Uterus (tissue), 4 donors: Measurements from ENCODE around the gene MAML2. TPM values are rescaled to one million over a fixed set of nuclear protein-coding genes. Genes with fewer than 3 reads are reported as not detected.

Source experiments
- DNase-seq, 2 donors: peaks; one replicate each; pipeline ENCODE4 v3.0.0-alpha.2; 2019 to 2020
- H3K27ac ChIP-seq, 2 donors: fragments of 200-600 bp; sonication (generic); 1 replicate in 1 of 2; 2 replicates in 1 of 2; pipeline ENCODE4 v1.5.1; 2016 to 2018
- H3K27me3 ChIP-seq, 2 donors: fragments of 200-600 bp; sonication (generic); one replicate each; pipeline ENCODE4 v1.5.1; 2018 to 2019; ENCODE audit warnings: control low read depth in 1 of 2
- H3K36me3 ChIP-seq, 2 donors: fragments of 200-600 bp; sonication (generic); one replicate each; pipeline ENCODE4 v1.5.1; 2019; ENCODE audit warnings: control low read depth in 1 of 2
- H3K4me1 ChIP-seq, 2 donors: fragments of 200-600 bp; sonication (generic); one replicate each; pipeline ENCODE4 v1.5.1; 2018 to 2019; ENCODE audit warnings: control low read depth in 1 of 2
- H3K4me3 ChIP-seq, 2 donors: fragments of 200-600 bp; sonication (generic); 1 replicate in 1 of 2; 2 replicates in 1 of 2; pipeline ENCODE4 v1.5.1; 2018 to 2019; ENCODE audit warnings: mild to moderate bottlenecking in 1 of 2
- H3K9me3 ChIP-seq, 2 donors: fragments of 200-600 bp; sonication (generic); one replicate each; pipeline ENCODE4 v1.5.1; 2019; ENCODE audit warnings: control low read depth in 1 of 2
- CTCF ChIP-seq, 4 experiments: fragments of 200-600 bp in 2 of 4; fragments of 450-650 bp in 2 of 4; sonication (generic) in 2 of 4; IDR thresholded peaks; one replicate each; pipeline ENCODE4 v1.5.1; 2016 to 2019; ENCODE audit warnings: antibody characterized with exemption in 4 of 4, mild to moderate bottlenecking in 2 of 4, moderate library complexity in 1 of 4
- POLR2A ChIP-seq, 2 donors: fragments of 450-650 bp; IDR thresholded peaks; one replicate each; pipeline ENCODE4 v1.6.1; 2016; ENCODE audit warnings: antibody characterized with exemption in 2 of 2, mild to moderate bottlenecking in 1 of 2, moderate library complexity in 1 of 2
- intact Hi-C: fragments of 100-400 bp; cut with DNase I; formaldehyde crosslinking; loops from one replicate; pipeline ENCODE4 v1.15.1; 2023; ENCODE audit warnings: low total_unique reads
- total RNA-seq, 4 donors: library from RNA; depleted of rRNA in 3 of 4; stranded (reverse); fragments of >200 nt in 3 of 4; gene quantifications; one replicate each; pipeline versions ENCODE4 v1.1.0 to v1.2.4, GENCODE V29; 2014 to 2023
- donor health status: DM: yes; HTN: yes; CAD: no.

Gene MAML2
- total RNA-seq, 4 donors from 2014 or later: 8.2 to 35.9 (median 19.8) TPM

GRCh38 chr11:96161307-96162089, 181.5 kb downstream of the MAML2 start:
- intact Hi-C loops: no loop called here
- Histone ChIP-seq H3K4me3 (no peak overlapping the region), H3K27ac (peak overlapping the region; percentile 32 to 61), H3K27me3 (no peaks in the 10 kb centered on the region), H3K9me3 (no peaks in the 10 kb centered on the region), H3K4me1 (peaks cover 6 to 11% of the 10 kb centered on the region in 2 donors), H3K36me3 (no peaks in the 10 kb centered on the region)
- no peak for DNase-seq
- TF ChIP-seq CTCF (IDR thresholded peaks at IDR 0.05) (no peak), POLR2A (IDR thresholded peaks at IDR 0.05) (no peak)

GRCh38 chr11:96160732-96161306, 182.2 kb downstream of the MAML2 start:
- Histone ChIP-seq H3K4me3 (no peak overlapping the region), H3K9me3 (no peaks in the 10 kb centered on the region), H3K36me3 (no peaks in the 10 kb centered on the region), H3K4me1 (peaks cover 6 to 15% of the 10 kb centered on the region in 2 donors), H3K27me3 (no peaks in the 10 kb centered on the region), H3K27ac (peak overlapping the region; percentile 32 to 61)
- TF ChIP-seq POLR2A (IDR thresholded peaks at IDR 0.05) (no peak), CTCF (IDR thresholded peaks at IDR 0.05) (no peak)
- DNase-seq: no peak
- intact Hi-C loops: no loop called here

- DNase-seq: no peak
- intact Hi-C loops: no loop called here
- TF ChIP-seq POLR2A (IDR thresholded peaks at IDR 0.05) (no peak), CTCF (IDR thresholded peaks at IDR 0.05) (no peak)
- H3K27ac ChIP-seq: no peak overlapping the region
- peaks cover 7 to 17% of the 10 kb centered on the region in 2 donors for H3K4me1 ChIP-seq
- H3K36me3 ChIP-seq: no peaks in the 10 kb centered on the region
- no peaks in the 10 kb centered on the region for H3K27me3 ChIP-seq
- H3K4me3 ChIP-seq: no peak overlapping the region
- no peaks in the 10 kb centered on the region for H3K9me3 ChIP-seq
Observed at GRCh38 chr11:96159968-96160367, 183.0 kb downstream of the MAML2 start.

- Histone ChIP-seq H3K9me3 (no peaks in the 10 kb centered on the region), H3K4me1 (peaks cover 10 to 21% of the 10 kb centered on the region in 2 donors), H3K4me3 (no peak overlapping the region), H3K36me3 (no peaks in the 10 kb centered on the region), H3K27me3 (no peaks in the 10 kb centered on the region), H3K27ac (peak overlapping the region; percentile 83 to 84)
- intact Hi-C loops: no loop called here
- no peak for DNase-seq
- TF ChIP-seq CTCF (IDR thresholded peaks at IDR 0.05): no peak
- TF ChIP-seq POLR2A (IDR thresholded peaks at IDR 0.05): no peak
Observed at GRCh38 chr11:96158126-96158525, 184.9 kb downstream of the MAML2 start.

GRCh38 chr11:96157517-96157873, 185.5 kb downstream of the MAML2 start:
- no peak overlapping the region for H3K4me3 ChIP-seq
- no peaks in the 10 kb centered on the region for H3K9me3 ChIP-seq
- peaks cover 10 to 21% of the 10 kb centered on the region in 2 donors for H3K4me1 ChIP-seq
- DNase-seq: no peak
- TF ChIP-seq POLR2A (IDR thresholded peaks at IDR 0.05): no peak
- TF ChIP-seq CTCF (IDR thresholded peaks at IDR 0.05): no peak
- H3K27ac ChIP-seq: peak overlapping the region; percentile 83 to 84
- H3K27me3 ChIP-seq: no peaks in the 10 kb centered on the region
- intact Hi-C loops: no loop called here
- no peaks in the 10 kb centered on the region for H3K36me3 ChIP-seq
